ENCODE data around the gene MARK1.

GRCh38 chr1:220552672-220553260 lies 24.8 kb downstream of the MARK1 start:
- TF ChIP-seq CTCF (IDR thresholded peaks at IDR 0.05): no peak
- no peak for TF ChIP-seq POLR2A (IDR thresholded peaks at IDR 0.05)

Measured in heart left ventricle (tissue), 13 donors.